Suppressor macrophage treated with lipopolysaccharide for 1 hour (primary cell): Measurements from ENCODE around the gene AIG1.
"Not testable (repeated sequence)": the region's sequence is repeated elsewhere in the genome, so short reads cannot be mapped to it uniquely, and the experiment has no call there.

Experiments
- DNase-seq, 3 donors: peaks; one replicate each; pipeline ENCODE4 v3.0.0-alpha.2; 2020 to 2022

The AIG1 gene

GRCh38 chr6:143058987-143059386 lies 1.7 kb upstream of the AIG1 start:
- DNase-seq, result no peak

- peak; percentile 11 to 38 (median 17) for DNase-seq
These were observed 881 bp upstream of the AIG1 start for GRCh38 chr6:143059663-143060353.

DNA sequence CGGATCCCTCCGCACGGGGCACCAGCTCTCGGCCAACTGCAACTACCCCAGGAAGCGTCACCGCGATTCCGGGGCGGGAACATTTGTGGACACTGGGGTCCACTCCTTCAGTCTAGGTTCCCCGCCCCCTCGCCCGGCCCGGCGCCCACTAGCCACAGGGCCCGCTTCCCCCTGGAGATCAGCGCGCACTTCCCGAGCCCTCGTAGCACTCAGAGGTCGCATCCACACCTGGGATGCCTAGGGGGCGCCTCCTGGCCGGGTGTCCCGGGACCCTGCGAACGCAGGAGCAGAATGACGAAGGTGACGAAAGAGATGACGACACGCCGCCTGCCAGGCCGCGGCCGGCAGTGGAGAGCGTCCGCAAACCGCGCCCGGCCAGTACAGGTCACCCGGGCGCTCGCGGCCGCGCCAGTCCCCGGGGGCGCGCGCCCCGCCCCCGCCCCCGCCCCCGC lies 309 bp upstream of the AIG1 start:
- DNase-seq, result peak; percentile 86 to 88 (median 87)

- DNase-seq, result no peak
These were observed 1.1 kb downstream of the AIG1 start for GRCh38 chr6:143061597-143062385.

DNA sequence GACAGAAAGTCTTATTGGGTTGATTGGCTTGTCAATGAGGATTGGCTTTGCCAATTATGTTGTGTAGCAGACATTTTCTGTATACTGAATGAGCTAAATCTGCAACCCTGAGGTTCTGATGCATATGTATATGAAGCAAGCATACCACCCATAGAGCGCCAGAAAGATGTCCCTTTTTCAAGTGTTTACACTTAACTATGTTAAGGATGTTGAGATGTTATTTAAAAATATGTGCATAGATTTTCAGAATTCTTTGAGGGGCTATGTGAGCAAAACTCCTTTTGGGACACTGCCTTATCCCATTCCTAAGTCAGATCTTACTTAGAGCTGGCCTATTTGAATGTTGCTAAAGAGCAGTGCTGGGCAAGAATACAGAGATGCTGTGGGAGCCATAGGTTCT lies 1.9 kb downstream of the AIG1 start:
- DNase-seq, result no peak

DNA sequence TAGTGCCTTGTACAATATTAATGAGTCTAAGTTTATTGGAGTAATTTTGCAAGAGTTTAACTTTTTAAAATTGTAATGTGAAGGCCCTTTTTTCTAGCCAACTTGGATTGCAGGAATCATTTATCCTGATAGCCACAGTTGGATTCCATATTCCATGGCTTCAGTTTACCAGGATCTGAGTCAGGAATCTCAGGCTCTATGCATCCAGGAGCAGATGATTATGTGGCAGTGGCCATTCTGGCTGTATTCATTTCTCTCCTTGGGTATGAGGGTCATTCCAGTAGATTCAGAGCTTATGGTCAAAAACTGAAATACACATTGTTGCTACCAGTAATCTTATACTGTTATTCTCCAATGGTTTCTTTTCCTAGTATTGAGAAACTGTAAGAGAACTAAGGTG lies 2.9 kb downstream of the AIG1 start:
- DNase-seq, result no peak

DNA sequence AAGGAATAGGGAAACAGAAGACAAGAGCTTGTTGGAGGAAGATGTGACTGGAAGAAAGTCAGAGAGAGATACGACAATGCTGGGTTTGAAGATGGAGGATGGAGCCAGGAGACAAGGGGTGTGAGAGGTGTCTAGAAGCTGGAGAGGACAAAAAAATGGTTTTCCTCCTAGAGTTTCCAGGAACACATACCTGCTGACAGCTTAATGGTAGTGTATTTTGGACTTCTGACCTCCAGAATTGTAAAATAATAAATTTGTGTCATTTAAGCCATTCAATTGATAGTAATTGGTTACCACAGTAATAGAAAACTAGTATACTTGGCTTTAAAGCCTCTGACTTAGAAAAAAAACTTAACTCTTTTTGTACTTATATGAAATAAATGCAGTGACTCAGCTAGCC lies 3.6 kb downstream of the AIG1 start:
- DNase-seq, result no peak

DNA sequence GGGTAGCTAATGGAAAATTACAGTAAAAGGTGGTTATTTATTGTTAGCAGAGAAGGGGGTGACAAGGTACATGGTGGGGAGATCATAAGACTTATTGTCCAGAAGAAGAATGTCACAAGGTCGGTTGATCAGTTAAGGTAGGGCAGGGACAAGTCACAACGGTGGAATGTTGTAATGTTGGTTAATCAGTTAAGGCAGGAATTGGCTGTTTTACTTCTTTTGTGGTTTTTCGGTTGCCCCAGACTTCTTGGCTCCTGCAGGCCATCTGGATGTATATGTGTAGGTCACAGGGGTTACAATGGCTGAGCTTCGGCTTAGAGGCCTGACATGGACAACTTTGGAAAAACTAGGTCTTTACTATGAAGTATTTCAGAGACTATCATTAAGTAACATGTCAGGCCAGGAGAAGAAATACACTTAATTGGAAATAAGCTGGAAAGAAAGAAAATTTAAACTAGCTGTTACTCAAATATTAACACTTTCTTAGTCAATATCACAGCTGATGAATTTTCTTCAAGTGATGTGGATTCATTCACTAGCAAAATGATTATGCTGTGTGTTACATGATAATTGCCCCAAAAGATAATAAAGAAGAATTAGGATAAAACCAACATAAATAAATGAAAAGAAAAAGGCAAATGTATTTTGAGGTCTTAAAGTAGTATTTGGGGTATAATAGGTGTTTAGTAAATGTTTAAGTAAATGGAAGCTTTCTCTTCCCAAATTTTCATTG lies 4.4 kb downstream of the AIG1 start:
- no peak for DNase-seq

DNA sequence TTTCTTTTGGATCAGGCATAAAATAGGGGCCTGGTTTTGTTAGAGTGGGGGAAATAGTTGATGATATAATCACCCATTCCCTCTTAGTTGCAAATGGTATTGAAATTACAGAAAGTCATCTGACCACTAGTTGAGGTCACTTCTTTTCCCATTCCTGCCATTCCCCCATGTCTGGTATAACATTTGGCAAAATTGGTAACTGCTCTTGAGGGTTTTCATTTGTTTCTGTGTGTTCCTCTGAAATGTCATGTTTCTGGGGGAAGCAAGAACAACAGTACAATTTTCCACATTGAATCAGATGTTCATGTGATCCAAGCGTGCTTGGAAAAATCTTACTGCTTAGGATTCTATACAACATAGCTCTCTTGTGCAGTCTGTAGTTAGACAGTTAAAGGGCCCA lies 7.3 kb downstream of the AIG1 start:
- no peak for DNase-seq

DNA sequence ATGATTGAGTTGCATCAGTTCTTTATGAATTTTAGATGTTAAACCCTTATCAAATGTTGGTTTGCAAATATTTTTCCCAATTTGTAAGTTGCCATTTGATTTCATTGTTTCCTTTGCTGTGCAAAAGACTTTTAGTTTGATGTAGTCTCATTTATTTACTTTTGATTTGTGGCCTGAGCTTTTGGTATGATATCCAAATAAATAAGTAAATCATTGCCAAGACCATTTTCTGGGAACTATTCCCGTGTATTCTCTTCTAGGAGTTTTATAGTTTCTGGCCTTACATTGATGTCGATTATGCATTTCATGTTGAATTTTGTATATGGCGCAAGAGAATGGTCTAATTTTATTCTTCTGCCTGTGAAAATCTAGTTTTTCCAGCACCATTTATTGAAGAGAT lies 13.4 kb downstream of the AIG1 start:
- no peak for DNase-seq

DNA sequence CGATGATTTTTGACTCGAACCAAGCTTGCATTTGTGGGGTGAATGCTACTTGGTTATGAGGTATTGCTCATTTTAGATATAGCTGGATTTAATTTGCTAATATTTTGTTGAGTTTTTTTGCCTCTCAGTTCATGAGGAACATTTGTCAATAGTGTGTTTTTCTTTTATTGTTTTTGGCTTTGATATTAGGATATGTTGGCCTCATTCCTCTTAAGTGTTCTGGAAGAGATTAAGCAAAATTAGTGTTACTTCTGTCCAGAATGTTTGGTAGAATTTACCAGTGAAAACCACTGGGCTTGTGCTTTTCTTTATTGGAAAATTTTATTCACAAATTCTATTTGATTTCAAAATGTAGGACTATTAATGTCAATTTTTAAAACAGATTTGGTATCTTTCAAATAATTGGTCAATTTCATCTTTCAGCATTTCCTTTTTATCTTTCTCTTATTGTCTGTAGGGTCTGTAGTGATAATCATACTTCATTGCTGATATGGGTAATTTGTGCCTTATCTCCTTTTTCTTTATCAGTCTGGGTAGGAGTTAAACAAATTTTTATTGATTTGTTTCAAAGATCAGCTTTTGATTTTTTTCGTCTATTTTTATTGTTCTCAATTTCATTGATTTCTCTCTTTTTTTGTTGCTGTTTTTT lies 14.1 kb downstream of the AIG1 start:
- DNase-seq, result no peak

DNA sequence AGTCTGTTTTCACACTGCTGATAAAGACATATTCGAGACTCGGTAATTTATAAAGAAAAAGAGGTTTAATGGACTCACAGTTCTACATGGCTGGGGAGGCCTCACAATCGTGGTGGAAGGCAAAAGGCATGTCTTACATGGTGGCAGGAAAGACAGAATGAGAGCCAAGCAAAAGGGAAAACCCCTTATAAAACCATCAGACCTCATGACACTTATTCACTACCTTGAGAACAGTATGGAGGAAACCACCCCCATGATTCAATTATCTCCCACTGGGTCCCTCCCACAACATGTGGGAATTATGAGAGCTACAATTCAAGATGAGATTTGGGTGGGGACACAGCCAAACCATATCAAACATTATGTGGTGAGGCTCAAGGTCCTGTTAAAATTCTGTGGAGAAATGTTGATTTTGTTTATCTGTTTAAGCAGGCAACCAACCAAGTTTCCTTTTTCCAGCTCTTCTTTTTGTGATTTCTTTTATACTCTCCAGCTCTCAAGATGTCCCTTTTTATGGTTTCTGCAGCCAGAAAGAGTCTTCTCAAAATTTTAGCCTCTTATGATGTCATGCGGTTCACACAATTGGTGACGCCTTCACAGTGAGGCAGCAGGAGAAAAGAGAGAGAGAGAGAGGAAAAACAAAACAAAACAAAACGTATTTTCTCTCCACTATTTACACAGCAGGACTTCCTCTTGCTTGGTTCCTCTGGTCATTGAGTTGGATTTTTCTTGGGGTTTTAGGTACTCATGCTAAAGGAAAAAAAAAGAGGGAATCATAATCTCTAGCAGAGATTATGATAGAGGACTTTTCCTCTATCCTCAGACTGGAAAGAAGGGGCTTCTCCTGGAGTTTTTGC lies 18.0 kb downstream of the AIG1 start:
- peak in 2 of 3 donors; percentile 18 to 49 for DNase-seq

DNA sequence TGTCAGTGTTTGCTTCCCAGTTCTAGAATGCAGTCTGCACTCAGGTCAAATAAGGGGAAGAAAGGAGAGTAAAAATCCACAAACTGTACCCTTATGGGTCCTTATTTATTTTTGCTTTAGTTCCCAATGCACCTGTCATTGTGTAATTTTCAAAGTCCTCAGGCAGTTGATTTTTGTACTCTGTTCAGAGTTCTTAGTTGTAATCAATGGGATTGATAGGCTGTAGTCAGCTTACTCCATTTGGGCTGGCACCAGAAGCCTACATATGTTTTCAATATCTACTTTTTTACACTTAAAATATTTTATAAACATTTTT lies 18.6 kb downstream of the AIG1 start:
- no peak for DNase-seq

- not testable (repeated sequence) for DNase-seq
These were observed 21.6 kb downstream of the AIG1 start for GRCh38 chr6:143082274-143082673.

DNA sequence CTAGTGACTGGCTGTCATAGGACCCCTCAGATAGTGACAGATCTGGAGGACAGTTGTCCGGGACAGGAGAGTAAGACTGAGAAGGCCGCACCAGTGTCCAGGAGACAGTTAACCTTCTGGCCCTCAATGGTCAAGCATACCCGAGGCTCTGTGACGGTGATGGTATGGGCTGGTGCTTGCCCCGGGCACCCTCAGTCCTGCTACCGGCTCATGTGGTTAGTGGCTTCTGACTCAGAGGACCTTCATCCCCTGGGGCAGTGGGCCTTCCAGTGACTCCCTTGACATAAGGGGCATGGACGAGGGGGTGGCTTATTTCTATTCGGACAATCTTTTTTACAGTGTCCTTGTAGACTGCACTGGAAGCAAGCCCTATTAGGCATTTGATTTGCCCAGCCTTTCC lies 23.3 kb downstream of the AIG1 start:
- DNase-seq, result not testable (repeated sequence)

GRCh38 chr6:143087335-143087734 lies 26.6 kb downstream of the AIG1 start:
- DNase-seq, result not testable (repeated sequence)

GRCh38 chr6:143087856-143088255 lies 27.2 kb downstream of the AIG1 start:
- no peak for DNase-seq

DNA sequence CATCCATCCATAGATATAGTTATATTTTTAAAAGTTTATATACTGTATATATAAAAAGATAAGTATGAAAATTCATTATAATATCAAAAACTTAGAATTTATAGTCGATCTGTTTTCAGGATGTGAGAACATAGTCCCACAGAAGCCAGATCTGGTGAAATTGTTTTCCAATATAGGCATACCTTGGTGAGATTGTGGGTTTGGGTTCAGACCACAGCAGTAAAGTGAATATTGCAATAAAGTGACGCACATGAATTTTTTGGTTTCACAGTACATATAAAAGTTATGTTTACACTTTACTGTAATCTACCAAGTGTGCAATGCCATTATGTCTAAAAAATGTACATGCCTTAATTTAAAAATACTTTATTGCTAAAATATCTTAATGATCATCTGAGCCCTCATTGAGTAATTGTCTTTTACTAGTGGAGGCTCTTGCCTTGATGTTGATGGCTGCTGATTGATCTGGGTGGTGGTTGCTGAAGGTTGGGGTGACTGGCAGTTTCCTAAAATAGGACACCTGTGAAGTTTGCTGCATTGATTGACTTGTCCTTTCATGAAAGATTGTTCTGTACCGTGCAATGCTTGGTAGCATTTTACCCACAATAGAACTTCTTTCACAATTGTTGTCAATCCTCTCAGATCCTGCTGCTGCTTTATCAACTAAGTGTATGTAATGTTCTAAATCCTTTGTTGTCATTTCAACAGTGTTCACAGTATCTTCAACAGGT lies 29.8 kb downstream of the AIG1 start:
- DNase-seq, result no peak

GRCh38 chr6:143092768-143093167 lies 32.1 kb downstream of the AIG1 start:
- no peak for DNase-seq

DNA sequence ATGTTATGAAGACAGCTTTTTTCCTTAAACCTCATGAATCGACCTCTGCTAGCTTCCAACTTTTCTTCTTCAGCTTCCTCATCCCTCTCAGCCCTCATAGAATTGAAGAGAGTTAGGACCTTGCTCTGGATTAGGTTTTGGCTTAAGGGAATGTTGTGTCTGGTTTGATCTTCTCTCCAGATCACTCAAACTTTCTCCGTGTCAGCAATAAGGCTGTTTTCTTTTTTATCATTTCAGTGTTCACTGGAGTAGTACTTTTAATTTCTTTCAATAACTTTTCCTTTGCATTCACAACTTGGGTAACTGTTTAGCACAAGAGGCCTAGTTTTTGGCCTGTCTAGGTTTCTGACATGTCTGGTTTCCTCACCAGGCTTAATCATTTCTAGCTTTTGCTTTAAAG lies 32.6 kb downstream of the AIG1 start:
- no peak for DNase-seq

DNA sequence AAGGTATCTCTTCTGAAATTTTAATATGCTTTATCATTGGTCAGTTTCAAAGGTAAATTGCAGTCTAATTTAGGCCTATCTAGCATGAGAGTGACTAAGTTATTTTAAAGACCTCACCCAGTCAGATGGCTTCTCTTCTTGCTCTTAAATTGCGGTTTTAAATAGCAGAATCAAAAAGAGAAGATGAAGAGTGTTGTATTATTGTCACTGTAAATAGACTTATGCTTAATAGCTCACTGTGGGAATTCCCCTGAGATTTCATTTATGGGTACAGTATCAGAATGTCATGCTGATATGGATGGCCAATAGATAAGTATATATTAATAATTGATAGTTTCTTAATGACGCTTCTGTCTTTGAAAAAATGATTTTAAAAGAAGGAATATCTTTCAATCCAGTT lies 35.7 kb downstream of the AIG1 start:
- no peak for DNase-seq
